DMS153 treated with DMSO at 0.1 percent for 48 hours (cell line): ENCODE data around the gene IBSP.

Experiments
- DNase-seq: peaks from one replicate; lab custom pipeline; 2025; ENCODE audit not compliant: unreplicated experiment; lab: John Stamatoyannopoulos, UW

The IBSP gene

GRCh38 chr4:87799301-87800113 is at the start of gene IBSP:
IBSP (plus strand) TSS chr4:87799554; CDS start chr4:87802362, 2,808 bp downstream.
- no peak for DNase-seq

GRCh38 chr4:87749883-87750282 is 49.5 kb upstream of the IBSP start:
- DNase-seq: no peak

- no peak for DNase-seq
These were observed 41.1 kb upstream of the IBSP start for GRCh38 chr4:87758270-87758669.

GRCh38 chr4:87762311-87762710 is 37.0 kb upstream of the IBSP start:
- DNase-seq: no peak

GRCh38 chr4:87781569-87781968 is 17.8 kb upstream of the IBSP start:
- no peak for DNase-seq

GRCh38 chr4:87783781-87784180 is 15.6 kb upstream of the IBSP start:
- DNase-seq: no peak

GRCh38 chr4:87785731-87786509 is 13.4 kb upstream of the IBSP start:
- DNase-seq: no peak

- no peak for DNase-seq
These were observed 3.5 kb downstream of the IBSP start for GRCh38 chr4:87802858-87803257.

GRCh38 chr4:87803421-87803820 is 4.1 kb downstream of the IBSP start:
- no peak for DNase-seq

- no peak for DNase-seq
These were observed 5.5 kb downstream of the IBSP start for GRCh38 chr4:87804871-87805270.

- no peak for DNase-seq
These were observed 6.6 kb downstream of the IBSP start for GRCh38 chr4:87805971-87806370.

- DNase-seq: no peak
These were observed 7.2 kb downstream of the IBSP start for GRCh38 chr4:87806520-87806919.

- DNase-seq: no peak
These were observed 8.0 kb downstream of the IBSP start for GRCh38 chr4:87807402-87807801.

- no peak for DNase-seq
These were observed 12.6 kb downstream of the IBSP start for GRCh38 chr4:87811977-87812376.

- no peak for DNase-seq
These were observed 20.0 kb downstream of the IBSP start for GRCh38 chr4:87819281-87819919.

- DNase-seq: no peak
These were observed 23.8 kb downstream of the IBSP start for GRCh38 chr4:87823200-87823599.

GRCh38 chr4:87823724-87824123 is 24.4 kb downstream of the IBSP start:
- DNase-seq: no peak

GRCh38 chr4:87824352-87824751 is 25.0 kb downstream of the IBSP start:
- DNase-seq: no peak

- no peak for DNase-seq
These were observed 33.3 kb downstream of the IBSP start, which contains the start of gene MEPE for GRCh38 chr4:87832669-87833068. MEPE (plus strand) TSS chr4:87832969; CDS start chr4:87834715, 1,746 bp downstream.

GRCh38 chr4:87834401-87834800 is 35.0 kb downstream of the IBSP start:
- DNase-seq: no peak

- DNase-seq: no peak
These were observed 35.8 kb downstream of the IBSP start for GRCh38 chr4:87835197-87835596.

GRCh38 chr4:87835743-87836142 is 36.4 kb downstream of the IBSP start:
- no peak for DNase-seq
